ENCODE data around the gene POU6F2. TPM values are rescaled to one million over a fixed set of nuclear protein-coding genes. Genes with fewer than 3 reads are reported as not detected.
"Not testable (repeated sequence)": the region's sequence is repeated elsewhere in the genome, so short reads cannot be mapped to it uniquely, and the experiment has no call there.

The POU6F2 gene
- total RNA-seq, 1 donor from 2014 or later, result not detected

DNA sequence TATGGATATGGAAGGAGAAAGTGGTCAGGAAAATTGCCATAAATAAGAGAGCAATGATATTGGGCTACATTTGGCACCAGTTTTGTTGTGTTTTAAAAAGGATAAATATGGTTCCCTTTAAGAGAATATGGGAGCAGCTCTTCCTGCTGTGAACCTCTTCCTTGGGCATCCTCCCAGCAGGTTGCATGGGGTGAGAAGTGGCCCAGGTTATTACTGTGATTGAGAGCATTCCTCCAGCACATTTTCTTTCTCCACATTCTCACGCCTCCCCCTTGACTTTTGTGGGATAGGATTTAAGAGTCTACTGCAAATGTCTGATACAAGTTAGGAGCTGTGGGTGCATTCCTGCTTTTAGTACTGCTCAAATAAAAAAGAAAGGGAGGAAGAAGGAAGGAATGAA, 214.8 kb downstream of the POU6F2 start:
- no peak for TF ChIP-seq CTCF (IDR thresholded peaks at IDR 0.05; ENCODE audit: insufficient read depth, low read length, severe bottlenecking)
- H3K27me3 ChIP-seq (ENCODE audit: control insufficient read depth, insufficient read depth, low read length), result no peaks in the 10 kb centered on the region

GRCh38 chr7:39194388-39194787, 216.7 kb downstream of the POU6F2 start:
- not testable (repeated sequence) for H3K4me3 ChIP-seq (ENCODE audit: low read depth, low read length); H3K27me3 ChIP-seq (ENCODE audit: control insufficient read depth, insufficient read depth, low read length); DNase-seq (ENCODE audit: low read depth); H3K36me3 ChIP-seq (ENCODE audit: control insufficient read depth, insufficient read depth, low read length); FAIRE-seq

More for the DNA sequence above, 214.8 kb downstream of the POU6F2 start:
- DNase-seq (ENCODE audit: low read depth), result no peak
- Histone ChIP-seq H3K4me3 (ENCODE audit: low read depth, low read length) (no peak overlapping the region), H3K36me3 (ENCODE audit: control insufficient read depth, insufficient read depth, low read length) (no peaks in the 10 kb centered on the region)
- no peak for FAIRE-seq

GRCh38 chr7:39195967-39196366, 218.3 kb downstream of the POU6F2 start:
- DNase-seq (ENCODE audit: low read depth) (no peak), FAIRE-seq (no peak)
- no peaks in the 10 kb centered on the region for H3K27me3 ChIP-seq (ENCODE audit: control insufficient read depth, insufficient read depth, low read length)
- no peaks in the 10 kb centered on the region for H3K36me3 ChIP-seq (ENCODE audit: control insufficient read depth, insufficient read depth, low read length)
- H3K4me3 ChIP-seq (ENCODE audit: low read depth, low read length), result no peak overlapping the region
- TF ChIP-seq CTCF (IDR thresholded peaks at IDR 0.05; ENCODE audit: insufficient read depth, low read length, severe bottlenecking), result no peak

DNA sequence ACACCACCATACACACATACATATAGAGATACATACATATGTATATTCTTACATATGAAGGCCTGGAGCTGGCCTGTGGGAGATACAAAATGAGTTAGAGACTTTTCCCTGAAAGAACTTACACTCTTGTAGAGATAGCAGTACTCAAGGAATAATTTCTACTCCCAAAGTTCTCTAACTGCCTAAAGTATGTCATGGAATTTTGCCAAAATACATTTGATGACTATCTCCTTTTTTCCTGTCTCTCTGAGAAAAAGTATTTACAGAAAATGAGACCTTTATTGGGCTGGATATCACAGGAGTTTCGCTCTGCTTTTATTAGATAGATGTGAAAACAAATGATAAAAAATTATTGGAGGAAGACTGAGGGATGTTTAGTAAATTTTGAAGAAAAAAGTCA, 220.1 kb downstream of the POU6F2 start:
- no peaks in the 10 kb centered on the region for H3K27me3 ChIP-seq (ENCODE audit: control insufficient read depth, insufficient read depth, low read length)

GRCh38 chr7:39198556-39198955, 220.8 kb downstream of the POU6F2 start:
- DNase-seq (ENCODE audit: low read depth), result no peak
- no peak for TF ChIP-seq CTCF (IDR thresholded peaks at IDR 0.05; ENCODE audit: insufficient read depth, low read length, severe bottlenecking)
- no peaks in the 10 kb centered on the region for H3K27me3 ChIP-seq (ENCODE audit: control insufficient read depth, insufficient read depth, low read length)
- FAIRE-seq, result no peak
- no peaks in the 10 kb centered on the region for H3K36me3 ChIP-seq (ENCODE audit: control insufficient read depth, insufficient read depth, low read length)
- no peak overlapping the region for H3K4me3 ChIP-seq (ENCODE audit: low read depth, low read length)

More for the DNA sequence above, 220.1 kb downstream of the POU6F2 start:
- no peak overlapping the region for H3K4me3 ChIP-seq (ENCODE audit: low read depth, low read length)
- no peaks in the 10 kb centered on the region for H3K36me3 ChIP-seq (ENCODE audit: control insufficient read depth, insufficient read depth, low read length)
- DNase-seq (ENCODE audit: low read depth), result no peak
- FAIRE-seq, result no peak
- no peak for TF ChIP-seq CTCF (IDR thresholded peaks at IDR 0.05; ENCODE audit: insufficient read depth, low read length, severe bottlenecking)

DNA sequence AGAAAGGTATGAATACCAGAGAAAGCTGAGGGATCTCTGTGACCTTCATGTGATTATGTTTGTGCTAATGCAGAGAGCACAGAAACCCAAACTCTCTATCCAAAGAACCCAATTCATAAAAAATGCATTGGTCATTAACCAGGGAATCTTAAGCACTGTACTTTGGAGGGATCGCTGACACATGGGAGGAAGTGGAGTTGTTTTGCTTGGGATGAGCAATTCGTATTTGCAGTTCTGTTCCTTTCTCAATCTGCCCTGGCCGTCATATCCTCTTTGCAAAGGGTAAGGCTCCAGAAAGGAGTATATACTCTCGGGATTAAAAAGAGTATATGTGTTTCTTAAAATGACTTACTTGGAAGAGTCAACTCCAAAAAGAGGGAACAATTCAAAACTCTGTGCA, 221.3 kb downstream of the POU6F2 start:
- Histone ChIP-seq H3K4me3 (ENCODE audit: low read depth, low read length) (no peak overlapping the region), H3K27me3 (ENCODE audit: control insufficient read depth, insufficient read depth, low read length) (no peaks in the 10 kb centered on the region), H3K36me3 (ENCODE audit: control insufficient read depth, insufficient read depth, low read length) (no peaks in the 10 kb centered on the region)
- FAIRE-seq (no peak), DNase-seq (ENCODE audit: low read depth) (no peak)
- TF ChIP-seq CTCF (IDR thresholded peaks at IDR 0.05; ENCODE audit: insufficient read depth, low read length, severe bottlenecking), result no peak

Measured in bronchial epithelial cell (primary cell).